GM06990 (cell line): ENCODE data around the gene OR10D3.
"Not testable (repeated sequence)": the region's sequence is repeated elsewhere in the genome, so short reads cannot be mapped to it uniquely, and the experiment has no call there.

Experiments used
- DNase-seq: peaks from one replicate; pipeline ENCODE4 v3.0.0-alpha.2; 2011; ENCODE audit not compliant: insufficient read length; ENCODE audit errors: extremely low read depth
- H3K27me3 ChIP-seq: replicated peaks from 2 replicates; pipeline ENCODE4 v1.6.0; 2011; ENCODE audit warnings: low read length; ENCODE audit not compliant: control insufficient read depth, insufficient read depth
- H3K36me3 ChIP-seq: 2 replicates; pipeline ENCODE4 v1.5.1; 2011; ENCODE audit warnings: low read length; ENCODE audit not compliant: control insufficient read depth, insufficient read depth
- H3K4me3 ChIP-seq: replicated peaks from 2 replicates; pipeline ENCODE4 v1.5.1; 2011; ENCODE audit warnings: low read depth, mild to moderate bottlenecking, control low read depth, low read length
- TF ChIP-seq, protein P1 (sequence below): IDR thresholded peaks from 2 replicates; pipeline ENCODE4 v1.5.1; 2011; ENCODE audit warnings: low read length, control low read depth, mild to moderate bottlenecking, inconsistent platforms; ENCODE audit not compliant: insufficient read depth, poor library complexity, severe bottlenecking

OR10D3 gene

DNA sequence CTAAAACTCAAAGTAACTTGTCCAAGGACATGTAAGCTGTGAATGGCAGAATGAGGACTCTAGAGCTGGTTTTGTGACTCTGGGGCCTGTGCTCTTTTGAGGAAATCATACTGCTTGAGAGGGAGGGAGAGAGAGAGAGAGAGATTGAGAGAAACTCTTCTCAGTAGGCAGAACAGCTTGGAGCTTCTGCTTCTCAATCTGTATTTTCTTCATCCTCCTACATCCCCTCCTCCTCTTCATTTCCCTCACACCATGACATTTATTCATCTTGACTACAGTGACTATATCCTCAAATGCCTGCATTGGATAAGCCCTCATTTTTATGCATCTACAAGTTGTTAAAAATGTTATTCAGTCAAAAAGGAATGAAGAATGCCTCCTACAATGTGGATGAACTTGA lies 23.7 kb upstream of the OR10D3 start:
- Histone ChIP-seq H3K36me3 (no peaks in the 10 kb centered on the region), H3K4me3 (no peak overlapping the region), H3K27me3 (no peaks in the 10 kb centered on the region; the same call in 1 of the 2 replicates)
- DNase-seq, result no peak
- TF ChIP-seq, protein P1, sequence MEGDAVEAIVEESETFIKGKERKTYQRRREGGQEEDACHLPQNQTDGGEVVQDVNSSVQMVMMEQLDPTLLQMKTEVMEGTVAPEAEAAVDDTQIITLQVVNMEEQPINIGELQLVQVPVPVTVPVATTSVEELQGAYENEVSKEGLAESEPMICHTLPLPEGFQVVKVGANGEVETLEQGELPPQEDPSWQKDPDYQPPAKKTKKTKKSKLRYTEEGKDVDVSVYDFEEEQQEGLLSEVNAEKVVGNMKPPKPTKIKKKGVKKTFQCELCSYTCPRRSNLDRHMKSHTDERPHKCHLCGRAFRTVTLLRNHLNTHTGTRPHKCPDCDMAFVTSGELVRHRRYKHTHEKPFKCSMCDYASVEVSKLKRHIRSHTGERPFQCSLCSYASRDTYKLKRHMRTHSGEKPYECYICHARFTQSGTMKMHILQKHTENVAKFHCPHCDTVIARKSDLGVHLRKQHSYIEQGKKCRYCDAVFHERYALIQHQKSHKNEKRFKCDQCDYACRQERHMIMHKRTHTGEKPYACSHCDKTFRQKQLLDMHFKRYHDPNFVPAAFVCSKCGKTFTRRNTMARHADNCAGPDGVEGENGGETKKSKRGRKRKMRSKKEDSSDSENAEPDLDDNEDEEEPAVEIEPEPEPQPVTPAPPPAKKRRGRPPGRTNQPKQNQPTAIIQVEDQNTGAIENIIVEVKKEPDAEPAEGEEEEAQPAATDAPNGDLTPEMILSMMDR, result no peak

DNA sequence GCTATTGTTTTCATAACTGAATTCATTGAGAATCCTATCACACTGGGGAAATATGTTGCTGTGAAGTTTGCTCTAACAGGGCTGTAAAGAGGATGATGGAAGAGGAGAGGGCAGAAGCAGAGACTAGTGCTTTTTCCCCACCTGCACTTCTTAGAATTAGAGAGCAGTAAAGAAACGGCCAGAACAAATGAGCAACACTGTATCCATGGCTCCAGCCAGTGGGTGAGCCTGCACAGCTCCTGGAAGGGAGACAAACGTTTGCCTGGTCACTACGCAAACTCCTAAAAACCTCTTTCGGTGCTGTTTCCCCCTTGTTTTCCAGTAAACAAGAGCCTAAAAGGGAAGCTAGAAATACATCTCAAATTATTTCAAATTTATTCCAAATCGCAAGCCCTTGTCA lies 22.2 kb upstream of the OR10D3 start:
- Histone ChIP-seq H3K27me3 (no peaks in the 10 kb centered on the region; the same call in 1 of the 2 replicates), H3K36me3 (no peaks in the 10 kb centered on the region), H3K4me3 (no peak overlapping the region)
- no peak for DNase-seq
- TF ChIP-seq, protein P1, result no peak

DNA sequence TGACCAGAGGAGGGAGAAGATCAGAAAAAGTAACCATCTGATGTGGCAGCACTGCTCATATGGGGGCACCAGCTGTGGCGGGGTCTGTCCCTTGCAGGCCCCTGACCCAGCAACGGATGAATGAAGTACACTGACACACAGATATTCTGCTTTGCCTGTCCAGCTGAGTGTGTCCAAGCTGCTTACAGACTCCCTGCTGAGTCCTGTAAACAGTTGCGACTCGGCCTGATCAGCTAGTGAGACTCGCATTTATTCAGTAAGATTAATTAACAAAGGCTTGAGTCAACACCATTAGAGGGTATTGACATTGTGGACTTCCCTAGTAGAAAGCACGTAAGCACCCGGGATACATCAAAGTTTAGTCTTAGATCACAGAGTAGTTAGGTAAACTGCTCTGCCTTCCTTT lies 15.3 kb upstream of the OR10D3 start:
- Histone ChIP-seq H3K36me3 (no peaks in the 10 kb centered on the region), H3K4me3 (no peak overlapping the region), H3K27me3 (no peaks in the 10 kb centered on the region)
- no peak for DNase-seq
- TF ChIP-seq, protein P1, result no peak

DNA sequence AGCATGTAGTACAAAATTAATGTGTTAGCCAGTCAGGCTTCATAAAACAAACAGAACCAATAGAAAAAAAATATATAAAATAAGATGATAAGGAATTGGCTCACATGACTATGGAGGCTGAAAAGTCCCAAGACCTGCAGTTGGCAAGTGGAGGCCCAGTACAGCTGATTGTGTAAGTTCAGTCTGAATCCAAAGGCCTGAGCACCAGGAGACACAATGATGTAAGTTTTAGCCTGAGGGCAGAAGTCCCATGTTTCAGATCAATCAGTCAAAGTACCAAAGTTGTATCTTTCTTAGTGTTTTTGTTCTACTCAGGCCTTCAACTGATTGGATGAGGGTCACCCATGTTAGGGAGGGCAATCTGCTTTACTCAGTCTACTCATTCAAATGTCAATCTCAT lies 14.3 kb upstream of the OR10D3 start:
- TF ChIP-seq, protein P1, result no peak
- Histone ChIP-seq H3K4me3 (no peak overlapping the region), H3K27me3 (no peaks in the 10 kb centered on the region), H3K36me3 (no peaks in the 10 kb centered on the region)
- no peak for DNase-seq

DNA sequence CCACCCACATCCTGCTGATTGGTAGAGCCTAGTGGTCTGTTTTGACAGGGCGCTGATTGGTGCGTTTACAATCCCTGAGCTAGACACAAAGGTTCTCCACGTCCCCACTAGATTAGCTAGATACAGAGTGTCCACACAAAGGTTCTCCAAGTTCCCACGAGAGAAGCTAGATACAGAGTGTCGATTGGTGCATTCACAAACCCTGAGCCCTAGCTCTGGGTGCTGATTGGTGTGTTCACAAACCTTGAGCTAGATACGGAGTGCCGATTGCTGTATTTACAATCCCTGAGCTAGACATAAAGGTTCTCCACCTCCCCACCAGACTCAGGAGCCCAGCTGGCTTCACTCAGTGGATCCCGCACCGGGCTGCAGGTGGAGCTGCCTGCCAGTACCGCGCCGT lies 12.8 kb upstream of the OR10D3 start:
- DNase-seq, H3K36me3 ChIP-seq, H3K4me3 ChIP-seq, H3K27me3 ChIP-seq: not testable (repeated sequence)

DNA sequence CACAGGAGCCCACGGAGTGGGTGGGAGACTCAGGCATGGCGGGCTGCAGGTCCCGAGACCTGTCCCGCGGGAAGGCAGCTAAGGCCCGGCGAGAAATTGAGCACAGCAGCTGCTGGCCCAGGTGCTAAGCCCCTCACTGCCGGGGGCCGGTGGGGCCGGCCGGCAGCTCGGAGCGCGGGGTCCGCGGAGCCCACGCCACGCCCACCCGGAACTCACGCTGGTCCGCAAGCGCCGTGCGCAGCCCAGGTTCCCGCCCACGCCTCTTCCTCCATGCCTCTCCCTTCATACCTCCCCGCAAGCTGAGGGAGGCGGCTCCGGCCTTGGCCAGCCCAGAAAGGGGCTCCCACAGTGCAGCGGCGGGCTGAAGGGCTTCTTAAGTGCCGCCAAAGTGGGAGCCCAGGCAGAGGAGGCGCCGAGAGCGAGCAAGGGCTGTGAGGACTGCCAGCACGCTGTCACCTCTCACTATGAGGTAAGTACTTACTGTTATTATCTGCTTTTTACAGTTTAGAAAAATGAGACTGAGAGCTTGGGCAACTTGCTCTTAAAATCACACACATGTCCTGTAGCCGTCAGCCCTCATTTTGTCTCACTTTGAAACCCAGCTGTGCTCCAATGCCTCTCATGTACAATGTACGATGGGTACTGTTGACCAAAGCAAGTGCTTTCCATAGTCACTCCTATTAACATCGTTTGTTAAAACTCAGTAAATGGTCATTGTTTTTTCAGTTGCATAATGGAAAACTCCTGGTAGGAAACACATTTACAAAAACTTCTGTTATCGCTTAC lies 12.2 kb upstream of the OR10D3 start:
- no peak for DNase-seq
- TF ChIP-seq, protein P1, result no peak
- H3K36me3 ChIP-seq, result no peaks in the 10 kb centered on the region
- no peaks in the 10 kb centered on the region for H3K27me3 ChIP-seq
- no peak overlapping the region for H3K4me3 ChIP-seq
